Kidney tubule cell (primary cell): ENCODE measurements around the gene DNAH17.

Source experiments
- DNase-seq: peaks from one replicate; pipeline ENCODE4 v3.0.0-alpha.2; 2018; ENCODE audit warnings: low spot score

DNAH17 gene

GRCh38 chr17:78577296-78577695 is at the start of gene DNAH17:
Gene DNAH17 (minus strand): TSS chr17:78577396. CDS start chr17:78575057, 2,339 bp downstream.
- DNase-seq = no peak

- no peak for DNase-seq
Observed at GRCh38 chr17:78624324-78625151, 47.3 kb upstream of the DNAH17 start.

GRCh38 chr17:78623541-78623940 is 46.3 kb upstream of the DNAH17 start:
- DNase-seq = no peak

GRCh38 chr17:78622491-78623265 is 45.5 kb upstream of the DNAH17 start:
- DNase-seq = no peak

GRCh38 chr17:78621720-78622490 is 44.7 kb upstream of the DNAH17 start:
- DNase-seq = no peak

GRCh38 chr17:78620099-78620498 is 42.9 kb upstream of the DNAH17 start:
- DNase-seq = no peak

GRCh38 chr17:78619334-78619733 is 42.1 kb upstream of the DNAH17 start:
- no peak for DNase-seq

GRCh38 chr17:78618264-78619066 is 41.3 kb upstream of the DNAH17 start:
- DNase-seq = no peak

GRCh38 chr17:78617511-78618061 is 40.4 kb upstream of the DNAH17 start:
- DNase-seq = no peak

GRCh38 chr17:78616946-78617345 is 39.8 kb upstream of the DNAH17 start:
- DNase-seq = no peak

GRCh38 chr17:78615631-78616030 is 38.4 kb upstream of the DNAH17 start:
- DNase-seq = no peak

GRCh38 chr17:78613416-78613815 is 36.2 kb upstream of the DNAH17 start:
- no peak for DNase-seq

GRCh38 chr17:78611607-78612006 is 34.4 kb upstream of the DNAH17 start:
- no peak for DNase-seq

- no peak for DNase-seq
Observed at GRCh38 chr17:78610951-78611511, 33.8 kb upstream of the DNAH17 start.

GRCh38 chr17:78609191-78609641 is 32.0 kb upstream of the DNAH17 start:
- DNase-seq = no peak

- DNase-seq = no peak
Observed at GRCh38 chr17:78608804-78609186, 31.6 kb upstream of the DNAH17 start.

- no peak for DNase-seq
Observed at GRCh38 chr17:78608122-78608803, 31.1 kb upstream of the DNAH17 start.

GRCh38 chr17:78607038-78607437 is 29.8 kb upstream of the DNAH17 start:
- DNase-seq = no peak

GRCh38 chr17:78605886-78606285 is 28.7 kb upstream of the DNAH17 start:
- DNase-seq = no peak

GRCh38 chr17:78605429-78605828 is 28.2 kb upstream of the DNAH17 start:
- no peak for DNase-seq
